Measurements from ENCODE around the gene NDUFB4.

GRCh38 chr3:120622457-120622856 lies 26.3 kb downstream of the NDUFB4 start:
- TF ChIP-seq POLR2A (IDR thresholded peaks at IDR 0.05) (no peak), CTCF (IDR thresholded peaks at IDR 0.05) (no peak)
